Chondrocyte (in vitro differentiated cells): Measurements from ENCODE around the gene GRM5. TPM values are rescaled to one million over a fixed set of nuclear protein-coding genes. Genes with fewer than 3 reads are reported as not detected.

ENCODE experiments used
- DNase-seq: peaks from one replicate; pipeline ENCODE4 v3.0.0; 2021; ENCODE audit warnings: mixed read lengths, low spot score
- H3K27ac Mint-ChIP-seq: one replicate; pipeline ENCODE4 v1.8.0; 2021; ENCODE audit warnings: mild to moderate bottlenecking, moderate library complexity, mixed read lengths; ENCODE audit not compliant: unreplicated experiment
- H3K27me3 Mint-ChIP-seq: 2 replicates; pipeline ENCODE4 v1.8.0; 2021; ENCODE audit warnings: low read depth, mixed read lengths
- H3K36me3 Mint-ChIP-seq: 2 replicates; pipeline ENCODE4 v1.8.0; 2021; ENCODE audit warnings: low read depth, mixed read lengths
- H3K4me1 Mint-ChIP-seq: 2 replicates; pipeline ENCODE4 v1.8.0; 2021; ENCODE audit warnings: low read depth, mild to moderate bottlenecking, mixed read lengths
- H3K4me3 Mint-ChIP-seq: one replicate; pipeline ENCODE4 v1.8.0; 2021; ENCODE audit warnings: mild to moderate bottlenecking, moderate library complexity, mixed read lengths; ENCODE audit not compliant: unreplicated experiment
- H3K9me3 Mint-ChIP-seq: 2 replicates; pipeline ENCODE4 v1.8.0; 2021; ENCODE audit warnings: low read depth, mixed read lengths
- total RNA-seq: library from RNA; stranded (reverse); gene quantifications from 3 replicates; pipeline ENCODE4 v1.2.1, GENCODE V29; 2021
- TF ChIP-seq, protein P1 (sequence below): fragments of 200-600 bp; sonication (generic); IDR thresholded peaks from 2 replicates; pipeline ENCODE4 v1.5.0; 2021; ENCODE audit warnings: antibody characterized with exemption, mild to moderate bottlenecking, moderate library complexity

The GRM5 gene
- total RNA-seq, 1 donor from 2014 or later, result 0.52 TPM

GRCh38 chr11:88807349-88807748 is 258.4 kb downstream of the GRM5 start:
- Mint-ChIP-seq H3K4me1 (no peaks in the 10 kb centered on the region), H3K27me3 (peaks cover 8% of the 10 kb centered on the region), H3K27ac (no peak overlapping the region), H3K9me3 (no peaks in the 10 kb centered on the region), H3K4me3 (no peak overlapping the region), H3K36me3 (no peaks in the 10 kb centered on the region)
- no peak for DNase-seq
- TF ChIP-seq, protein P1, sequence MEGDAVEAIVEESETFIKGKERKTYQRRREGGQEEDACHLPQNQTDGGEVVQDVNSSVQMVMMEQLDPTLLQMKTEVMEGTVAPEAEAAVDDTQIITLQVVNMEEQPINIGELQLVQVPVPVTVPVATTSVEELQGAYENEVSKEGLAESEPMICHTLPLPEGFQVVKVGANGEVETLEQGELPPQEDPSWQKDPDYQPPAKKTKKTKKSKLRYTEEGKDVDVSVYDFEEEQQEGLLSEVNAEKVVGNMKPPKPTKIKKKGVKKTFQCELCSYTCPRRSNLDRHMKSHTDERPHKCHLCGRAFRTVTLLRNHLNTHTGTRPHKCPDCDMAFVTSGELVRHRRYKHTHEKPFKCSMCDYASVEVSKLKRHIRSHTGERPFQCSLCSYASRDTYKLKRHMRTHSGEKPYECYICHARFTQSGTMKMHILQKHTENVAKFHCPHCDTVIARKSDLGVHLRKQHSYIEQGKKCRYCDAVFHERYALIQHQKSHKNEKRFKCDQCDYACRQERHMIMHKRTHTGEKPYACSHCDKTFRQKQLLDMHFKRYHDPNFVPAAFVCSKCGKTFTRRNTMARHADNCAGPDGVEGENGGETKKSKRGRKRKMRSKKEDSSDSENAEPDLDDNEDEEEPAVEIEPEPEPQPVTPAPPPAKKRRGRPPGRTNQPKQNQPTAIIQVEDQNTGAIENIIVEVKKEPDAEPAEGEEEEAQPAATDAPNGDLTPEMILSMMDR, result no peak

GRCh38 chr11:88806410-88806809 is 259.4 kb downstream of the GRM5 start:
- no peak overlapping the region for H3K4me3 Mint-ChIP-seq
- peaks cover 8% of the 10 kb centered on the region for H3K27me3 Mint-ChIP-seq
- H3K9me3 Mint-ChIP-seq, result no peaks in the 10 kb centered on the region
- TF ChIP-seq, protein P1, result no peak
- H3K27ac Mint-ChIP-seq, result no peak overlapping the region
- no peaks in the 10 kb centered on the region for H3K4me1 Mint-ChIP-seq
- DNase-seq, result no peak
- H3K36me3 Mint-ChIP-seq, result no peaks in the 10 kb centered on the region

GRCh38 chr11:88801484-88802123 is 264.2 kb downstream of the GRM5 start:
- no peak overlapping the region for H3K27ac Mint-ChIP-seq
- H3K4me1 Mint-ChIP-seq, result no peaks in the 10 kb centered on the region
- H3K27me3 Mint-ChIP-seq, result peaks cover 2% of the 10 kb centered on the region
- H3K9me3 Mint-ChIP-seq, result no peaks in the 10 kb centered on the region
- no peak for DNase-seq
- TF ChIP-seq, protein P1, result no peak
- no peak overlapping the region for H3K4me3 Mint-ChIP-seq
- no peaks in the 10 kb centered on the region for H3K36me3 Mint-ChIP-seq

GRCh38 chr11:88799771-88800500 is 265.8 kb downstream of the GRM5 start:
- H3K9me3 Mint-ChIP-seq, result no peaks in the 10 kb centered on the region
- no peaks in the 10 kb centered on the region for H3K36me3 Mint-ChIP-seq
- TF ChIP-seq, protein P1, result no peak
- peaks cover 4% of the 10 kb centered on the region for H3K27me3 Mint-ChIP-seq
- no peak overlapping the region for H3K27ac Mint-ChIP-seq
- no peaks in the 10 kb centered on the region for H3K4me1 Mint-ChIP-seq
- DNase-seq, result no peak
- H3K4me3 Mint-ChIP-seq, result no peak overlapping the region

DNA sequence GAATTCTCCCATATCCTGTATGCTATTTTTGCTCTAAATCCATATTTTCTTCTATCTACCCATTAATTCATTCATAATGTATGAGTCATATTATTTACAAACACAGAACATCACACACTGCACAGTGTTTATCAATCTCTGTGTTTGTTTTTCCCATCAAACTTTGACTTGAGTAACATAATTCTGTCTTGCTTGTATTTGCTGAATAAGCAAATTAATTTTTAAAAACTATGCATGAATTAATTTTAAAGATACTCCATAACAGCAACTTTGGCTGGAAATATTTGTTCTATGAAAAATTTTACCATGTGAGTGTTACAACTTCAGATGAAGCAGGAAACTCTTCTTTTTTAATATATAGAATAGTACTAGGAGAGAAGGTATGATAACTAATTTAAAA is 275.6 kb downstream of the GRM5 start:
- TF ChIP-seq, protein P1, result no peak
- Mint-ChIP-seq H3K36me3 (no peaks in the 10 kb centered on the region), H3K9me3 (no peaks in the 10 kb centered on the region), H3K27ac (no peak overlapping the region), H3K27me3 (peaks cover 12% of the 10 kb centered on the region), H3K4me3 (no peak overlapping the region), H3K4me1 (no peaks in the 10 kb centered on the region)
- DNase-seq, result no peak
